ENCODE measurements around the gene PIK3C2A.

DNA sequence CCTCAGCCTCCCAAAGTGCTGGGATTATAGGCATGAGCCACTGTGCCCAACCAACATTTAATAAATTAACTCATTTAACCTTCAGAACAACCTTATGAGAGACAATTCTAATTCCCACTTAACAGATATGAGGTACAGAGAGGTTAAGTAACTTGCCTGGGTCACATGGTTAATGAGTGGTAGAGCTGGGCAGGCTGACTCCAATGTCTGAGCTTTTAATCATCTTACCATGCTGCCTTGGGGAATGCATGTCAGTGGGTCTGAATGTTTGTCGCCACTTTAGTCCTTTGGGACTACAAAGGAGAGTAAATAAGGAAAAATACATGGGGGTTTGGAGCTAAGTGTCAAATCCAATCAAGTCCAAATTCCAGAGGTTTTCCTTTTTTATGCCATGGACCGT lies 11.2 kb upstream of the PIK3C2A start:
- TF ChIP-seq CTCF (IDR thresholded peaks at IDR 0.05; ENCODE audit: extremely low read depth in 1 of 2, insufficient read depth in 1 of 2, low read depth in 1 of 2, low read length in 2 of 2) (no peak), EZH2 (IDR thresholded peaks at IDR 0.05; ENCODE audit: borderline replicate concordance, low read depth, low read length, severe bottlenecking) (no peak), FOS (IDR thresholded peaks at IDR 0.05; ENCODE audit: borderline replicate concordance, insufficient read depth, low read length) (no peak), MYC (IDR thresholded peaks at IDR 0.05; ENCODE audit: low read depth, low read length) (no peak), POLR2A (IDR thresholded peaks at IDR 0.05; ENCODE audit: low read depth, low read length) (no peak), POLR2AphosphoS5 (IDR thresholded peaks at IDR 0.05; ENCODE audit: insufficient read depth, low read depth, low read length) (no peak), JUN (IDR thresholded peaks at IDR 0.05; ENCODE audit: borderline replicate concordance, insufficient read depth, insufficient read length, low read depth) (no peak)
- TF ChIP-seq, protein P1, sequence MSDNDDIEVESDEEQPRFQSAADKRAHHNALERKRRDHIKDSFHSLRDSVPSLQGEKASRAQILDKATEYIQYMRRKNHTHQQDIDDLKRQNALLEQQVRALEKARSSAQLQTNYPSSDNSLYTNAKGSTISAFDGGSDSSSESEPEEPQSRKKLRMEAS (IDR thresholded peaks at IDR 0.05; ENCODE audit: insufficient read depth, insufficient read length), result no peak
